Activated CD4-positive, alpha-beta T cell treated with anti-CD3 and anti-CD28 coated beads for 24 hours (primary cell): Measurements from ENCODE around the gene PAM.

Experiments
- DNase-seq, 2 donors: peaks; one replicate each; pipeline ENCODE4 v3.0.0-alpha.2; 2020; ENCODE audit warnings: low read depth in 2 of 2

The PAM gene

GRCh38 chr5:102937894-102938293 lies 182.8 kb downstream of the PAM start:
- no peak for DNase-seq

- DNase-seq, result no peak
Measured at GRCh38 chr5:102941111-102941510, 186.0 kb downstream of the PAM start.

GRCh38 chr5:102946414-102946813 lies 191.3 kb downstream of the PAM start:
- DNase-seq, result no peak

GRCh38 chr5:102946971-102947370 lies 191.9 kb downstream of the PAM start:
- no peak for DNase-seq

- no peak for DNase-seq
Measured at GRCh38 chr5:102955488-102955887, 200.4 kb downstream of the PAM start.

GRCh38 chr5:102956599-102956998 lies 201.5 kb downstream of the PAM start:
- no peak for DNase-seq

- DNase-seq, result no peak
Measured at GRCh38 chr5:102957141-102957540, 202.0 kb downstream of the PAM start.

- no peak for DNase-seq
Measured at GRCh38 chr5:102958481-102959011, 203.4 kb downstream of the PAM start.

GRCh38 chr5:102959055-102959454 lies 203.9 kb downstream of the PAM start:
- no peak for DNase-seq

GRCh38 chr5:102961671-102962070 lies 206.6 kb downstream of the PAM start:
- no peak for DNase-seq

- no peak for DNase-seq
Measured at GRCh38 chr5:102965653-102966052, 210.5 kb downstream of the PAM start.

GRCh38 chr5:102969641-102970040 lies 214.5 kb downstream of the PAM start:
- DNase-seq, result no peak

GRCh38 chr5:102971676-102972293 lies 216.7 kb downstream of the PAM start:
- no peak for DNase-seq

- no peak for DNase-seq
Measured at GRCh38 chr5:102974177-102974576, 219.1 kb downstream of the PAM start.

- DNase-seq, result no peak
Measured at GRCh38 chr5:102975045-102975444, 219.9 kb downstream of the PAM start.

- DNase-seq, result no peak
Measured at GRCh38 chr5:102975457-102976182, 220.5 kb downstream of the PAM start.

- no peak for DNase-seq
Measured at GRCh38 chr5:102981957-102982635, 227.0 kb downstream of the PAM start.

- no peak for DNase-seq
Measured at GRCh38 chr5:102986074-102986473, 231.0 kb downstream of the PAM start.

GRCh38 chr5:102988459-102988858 lies 233.4 kb downstream of the PAM start:
- DNase-seq, result no peak

- DNase-seq, result no peak
Measured at GRCh38 chr5:102991802-102992201, 236.7 kb downstream of the PAM start.

- DNase-seq, result no peak
Measured at GRCh38 chr5:102996011-102996575, 241.0 kb downstream of the PAM start.

GRCh38 chr5:102998224-102998623 lies 243.1 kb downstream of the PAM start:
- DNase-seq, result no peak
